Brain microvascular endothelial cell (primary cell): ENCODE measurements around the gene GSTCD.

Source experiments
- DNase-seq: peaks from one replicate; pipeline ENCODE4 v3.0.0-alpha.2; 2020
- H3K27ac ChIP-seq: fragments of 250-450 bp; sonication (Bioruptor Pico); 2 replicates; pipeline ENCODE4 v1.5.1; 2020; ENCODE audit warnings: mild to moderate bottlenecking, moderate library complexity
- H3K27me3 ChIP-seq: fragments of 250-450 bp; sonication (Bioruptor Pico); replicated peaks from 2 replicates; pipeline ENCODE4 v1.5.1; 2020; ENCODE audit warnings: mild to moderate bottlenecking
- H3K36me3 ChIP-seq: fragments of 250-450 bp; sonication (Bioruptor Pico); replicated peaks from 2 replicates; pipeline ENCODE4 v1.5.1; 2020; ENCODE audit warnings: mild to moderate bottlenecking
- H3K4me3 ChIP-seq: 2 replicates; pipeline ENCODE4 v1.5.1; 2011; ENCODE audit warnings: low read depth, mild to moderate bottlenecking, control low read depth, low read length, moderate library complexity
- in situ Hi-C: cut with HindIII; loops from 2 replicates; pipeline ENCODE4 v1.10.0; 2017; ENCODE audit warnings: low sequenced_read_pairs, low pct_ligation_motif_present
- TF ChIP-seq, protein P1 (sequence below): IDR thresholded peaks from 2 replicates; pipeline ENCODE4 v1.5.1; 2011; ENCODE audit warnings: low read depth, mild to moderate bottlenecking, moderate library complexity, low read length, control low read depth, inconsistent platforms; ENCODE audit errors: missing control alignments

GSTCD gene

DNA sequence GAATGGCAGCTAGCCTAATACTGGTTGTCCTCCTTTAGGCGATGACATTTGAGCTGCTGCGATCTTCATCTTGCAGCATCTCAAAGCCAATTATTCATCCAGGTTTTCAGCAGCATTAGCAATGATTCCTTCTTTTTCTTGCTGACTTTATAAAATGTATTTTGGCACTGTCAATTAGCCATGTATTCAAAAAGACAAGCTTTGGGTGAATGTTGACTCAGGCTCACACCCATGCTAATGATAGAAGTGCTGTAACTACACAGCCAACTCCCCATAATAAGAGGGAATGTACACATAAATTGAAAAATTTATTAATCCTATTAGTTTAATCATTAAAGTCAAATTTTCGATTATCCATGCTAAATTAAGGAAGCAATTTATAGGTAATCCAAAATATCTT lies 162.4 kb downstream of the GSTCD start:
- Histone ChIP-seq H3K4me3 (no peak overlapping the region), H3K27me3 (no peaks in the 10 kb centered on the region), H3K36me3 (no peaks in the 10 kb centered on the region), H3K27ac (no peak overlapping the region)
- in situ Hi-C loops = no loop called here
- DNase-seq = no peak
- TF ChIP-seq, protein P1, sequence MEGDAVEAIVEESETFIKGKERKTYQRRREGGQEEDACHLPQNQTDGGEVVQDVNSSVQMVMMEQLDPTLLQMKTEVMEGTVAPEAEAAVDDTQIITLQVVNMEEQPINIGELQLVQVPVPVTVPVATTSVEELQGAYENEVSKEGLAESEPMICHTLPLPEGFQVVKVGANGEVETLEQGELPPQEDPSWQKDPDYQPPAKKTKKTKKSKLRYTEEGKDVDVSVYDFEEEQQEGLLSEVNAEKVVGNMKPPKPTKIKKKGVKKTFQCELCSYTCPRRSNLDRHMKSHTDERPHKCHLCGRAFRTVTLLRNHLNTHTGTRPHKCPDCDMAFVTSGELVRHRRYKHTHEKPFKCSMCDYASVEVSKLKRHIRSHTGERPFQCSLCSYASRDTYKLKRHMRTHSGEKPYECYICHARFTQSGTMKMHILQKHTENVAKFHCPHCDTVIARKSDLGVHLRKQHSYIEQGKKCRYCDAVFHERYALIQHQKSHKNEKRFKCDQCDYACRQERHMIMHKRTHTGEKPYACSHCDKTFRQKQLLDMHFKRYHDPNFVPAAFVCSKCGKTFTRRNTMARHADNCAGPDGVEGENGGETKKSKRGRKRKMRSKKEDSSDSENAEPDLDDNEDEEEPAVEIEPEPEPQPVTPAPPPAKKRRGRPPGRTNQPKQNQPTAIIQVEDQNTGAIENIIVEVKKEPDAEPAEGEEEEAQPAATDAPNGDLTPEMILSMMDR = no peak

DNA sequence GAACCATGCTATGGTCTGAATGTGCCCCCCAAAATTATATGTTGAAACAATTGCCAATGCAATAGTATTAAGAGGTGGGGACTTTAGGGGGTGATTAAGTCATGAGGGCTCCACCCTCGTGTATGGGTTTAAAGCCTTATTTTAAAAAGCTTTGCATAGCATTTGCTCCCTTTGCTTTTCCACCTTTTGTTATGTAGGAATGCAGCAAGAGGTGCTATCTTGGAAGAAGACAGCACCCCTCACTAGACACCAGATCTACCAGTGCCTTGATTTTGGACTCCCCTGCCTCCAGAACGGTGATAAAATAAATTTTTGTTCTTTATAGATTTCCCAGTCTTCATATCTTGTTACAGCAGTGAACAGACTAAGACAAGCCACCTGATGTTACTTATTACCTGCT lies 163.4 kb downstream of the GSTCD start:
- Histone ChIP-seq H3K36me3 (no peaks in the 10 kb centered on the region), H3K4me3 (no peak overlapping the region), H3K27me3 (no peaks in the 10 kb centered on the region), H3K27ac (no peak overlapping the region)
- DNase-seq = no peak
- TF ChIP-seq, protein P1 = no peak
- in situ Hi-C loops = no loop called here

DNA sequence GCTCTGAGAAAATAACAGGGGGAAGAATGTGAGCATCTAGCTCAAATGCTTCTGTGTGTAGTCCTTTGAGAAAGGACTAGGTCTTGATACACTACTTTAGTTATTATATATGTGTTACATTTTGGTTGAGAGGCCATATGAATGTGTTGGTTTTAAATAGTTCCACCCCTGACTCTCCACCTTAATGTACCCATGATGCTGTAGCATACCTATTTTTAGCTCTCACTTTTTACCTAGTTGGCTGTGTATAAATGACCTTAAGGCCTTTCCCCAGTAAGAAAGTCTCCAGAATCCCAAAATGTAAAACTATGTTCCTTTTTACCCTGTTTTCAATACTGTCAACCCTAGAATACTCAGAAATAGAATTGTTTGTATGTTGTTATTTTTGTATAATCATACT lies 166.6 kb downstream of the GSTCD start:
- no peaks in the 10 kb centered on the region for H3K27me3 ChIP-seq
- H3K4me3 ChIP-seq = no peak overlapping the region
- TF ChIP-seq, protein P1 = no peak
- no peak overlapping the region for H3K27ac ChIP-seq
- in situ Hi-C loops = no loop called here
- no peak for DNase-seq
- H3K36me3 ChIP-seq = no peaks in the 10 kb centered on the region

DNA sequence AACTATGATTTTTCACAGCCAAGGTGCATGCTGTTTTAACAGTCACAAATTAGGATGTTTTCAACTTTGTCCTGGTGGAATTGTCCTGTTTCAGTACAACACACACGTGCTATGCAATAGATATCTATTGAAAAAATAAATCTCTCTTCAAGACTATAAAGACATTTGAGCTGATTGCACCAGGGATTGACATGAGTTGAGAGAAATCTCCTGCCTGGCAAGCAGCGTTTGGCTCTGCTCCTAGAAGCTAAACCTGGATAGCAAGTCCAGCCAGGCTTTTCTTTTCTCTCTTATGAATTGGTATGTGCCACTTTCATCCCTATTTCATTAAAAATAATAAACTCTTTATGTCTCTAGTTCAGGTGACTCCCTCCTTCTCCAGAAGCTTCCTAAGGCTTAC lies 170.1 kb downstream of the GSTCD start:
- Histone ChIP-seq H3K27ac (no peak overlapping the region), H3K4me3 (no peak overlapping the region), H3K27me3 (no peaks in the 10 kb centered on the region), H3K36me3 (no peaks in the 10 kb centered on the region)
- TF ChIP-seq, protein P1 = no peak
- no peak for DNase-seq
- in situ Hi-C loops = no loop called here

DNA sequence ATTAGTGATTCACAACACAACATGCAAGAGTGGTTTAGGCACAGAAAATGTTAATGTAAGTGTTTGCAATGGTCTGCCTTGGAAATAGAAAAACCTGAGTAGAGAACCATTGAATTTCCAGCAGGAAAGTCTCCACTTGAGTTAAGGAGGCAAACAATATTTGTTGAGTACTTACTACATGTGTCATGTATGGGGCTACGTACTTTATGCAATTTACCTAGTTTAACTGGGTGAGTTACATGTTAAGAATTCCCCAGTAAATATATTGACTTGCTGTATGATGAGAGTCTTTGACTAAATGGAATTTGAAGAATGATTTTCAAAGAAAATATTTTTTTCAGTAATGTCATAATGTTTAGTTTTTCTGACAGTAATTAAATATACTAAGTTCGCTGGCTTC lies 178.9 kb downstream of the GSTCD start:
- TF ChIP-seq, protein P1 = no peak
- Histone ChIP-seq H3K36me3 (no peaks in the 10 kb centered on the region), H3K27ac (no peak overlapping the region), H3K27me3 (peaks cover 15% of the 10 kb centered on the region), H3K4me3 (no peak overlapping the region)
- in situ Hi-C loops = no loop called here
- DNase-seq = no peak
